ENCODE results near the gene GLI3. TPM values are rescaled to one million over a fixed set of nuclear protein-coding genes. Genes with fewer than 3 reads are reported as not detected.

The GLI3 gene
- polyA plus RNA-seq, 2 of the 4 experiments (the other 2 are of a cell fraction), result 0.09 TPM; not detected in 1

DNA sequence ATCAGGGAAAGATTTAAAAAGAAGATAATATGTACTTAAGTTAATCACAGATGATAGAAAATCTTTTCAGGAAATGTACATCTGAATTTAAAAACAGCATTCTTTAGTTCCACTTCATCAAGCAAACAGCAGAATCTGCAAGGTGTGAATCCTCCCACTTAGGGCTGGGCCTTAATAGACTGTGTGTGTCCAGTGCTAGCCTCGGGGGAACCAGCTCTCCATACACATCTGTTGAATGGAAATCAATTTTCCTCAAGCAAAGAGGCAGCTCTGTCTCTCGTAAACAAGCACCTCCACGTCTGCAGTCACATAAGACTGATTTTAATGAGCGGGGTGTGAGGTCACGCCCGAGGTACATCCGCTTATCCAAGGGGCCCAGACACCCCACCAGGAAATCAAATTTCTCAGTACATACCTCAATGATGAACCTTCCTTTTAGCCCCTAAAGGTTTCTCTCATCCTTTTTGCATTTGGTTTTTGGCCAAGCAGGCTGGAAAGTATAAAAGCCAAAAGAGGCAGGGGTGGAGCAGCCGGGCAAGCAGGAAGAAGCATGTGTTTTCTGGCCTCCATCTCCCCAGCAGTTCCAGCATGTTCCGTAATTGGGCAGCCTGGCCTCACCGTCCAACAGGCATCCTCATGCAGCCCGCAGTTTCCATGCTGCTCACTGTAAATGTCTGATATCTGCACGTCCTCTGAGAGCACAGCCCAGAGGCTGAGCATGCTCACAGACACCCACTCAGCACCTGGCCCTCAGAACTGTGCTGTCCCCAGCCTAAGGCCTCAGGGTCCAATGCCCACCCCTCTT is 131.3 kb downstream of the GLI3 start:
- POLR2A ChIA-PET, result no interaction called here
- Histone ChIP-seq H3K27ac (no peak overlapping the region), H3K9me3 (no peaks in the 10 kb centered on the region), H3K4me2 (no peak overlapping the region), H3K4me3 (no peak overlapping the region), H3K4me1 (no peaks in the 10 kb centered on the region)
- TF ChIP-seq MAX (IDR thresholded peaks at IDR 0.05) (no peak), HOXB13 (CRISPR knock-in tag; IDR thresholded peaks at IDR 0.05; ENCODE audit: low read depth) (no peak), RCOR1 (IDR thresholded peaks at IDR 0.05; ENCODE audit: low read depth, low read length) (no peak), CBX2 (IDR thresholded peaks at IDR 0.05; ENCODE audit: borderline replicate concordance, low read depth) (no peak), BCL3 (IDR thresholded peaks at IDR 0.05) (no peak), KDM5A (IDR thresholded peaks at IDR 0.05) (no peak), HOXB5 (CRISPR knock-in tag; IDR thresholded peaks at IDR 0.05) (no peak), MYC (IDR thresholded peaks at IDR 0.05; ENCODE audit: borderline replicate concordance, low read length) (no peak), PBX3 (IDR thresholded peaks at IDR 0.05) (no peak), POLR2AphosphoS2 (conservative IDR thresholded peaks at IDR 0.05; ENCODE audit: low read length) (no peak), EHMT2 (IDR thresholded peaks at IDR 0.05; ENCODE audit: low read depth) (no peak), HDAC2 (IDR thresholded peaks at IDR 0.05) (no peak)
- CTCF ChIA-PET, result no interaction called here
- 45% methylated on average over 12 of the region's 12 CpGs for WGBS (ENCODE audit: missing lambda C conversion rate)
- DNase-seq (ENCODE audit: low read depth in 1 of 2, low spot score in 1 of 2) (no peak), ATAC-seq (no peak), FAIRE-seq (no peak)

GRCh38 chr7:42104694-42105093 is 132.3 kb downstream of the GLI3 start:
- TF ChIP-seq KDM1A (IDR thresholded peaks at IDR 0.05; ENCODE audit: low read depth) (no peak), ELK1 (IDR thresholded peaks at IDR 0.05; ENCODE audit: low read depth, low read length) (no peak), NR3C1 (IDR thresholded peaks at IDR 0.05) (no peak), HEYL (CRISPR knock-in tag; IDR thresholded peaks at IDR 0.05) (no peak), ZC3H11A (IDR thresholded peaks at IDR 0.05) (no peak), HDAC2 (IDR thresholded peaks at IDR 0.05) (no peak), TFCP2L1 (CRISPR knock-in tag; IDR thresholded peaks at IDR 0.05) (no peak), EP300 (IDR thresholded peaks at IDR 0.05) (no peak), POLR2AphosphoS2 (conservative IDR thresholded peaks at IDR 0.05; ENCODE audit: low read length) (no peak)
- WGBS (ENCODE audit: missing lambda C conversion rate), result 11% methylated on average over 2 of the region's 2 CpGs
- Histone ChIP-seq H3K27ac (no peak overlapping the region), H3K9me3 (no peaks in the 10 kb centered on the region), H3K4me1 (no peaks in the 10 kb centered on the region), H3K4me3 (no peak overlapping the region), H3K4me2 (no peak overlapping the region)
- POLR2A ChIA-PET, result no interaction called here
- no peak for DNase-seq (ENCODE audit: low read depth in 1 of 2, low spot score in 1 of 2)
- no peak for FAIRE-seq
- CTCF ChIA-PET, result no interaction called here
- ATAC-seq, result no peak

DNA sequence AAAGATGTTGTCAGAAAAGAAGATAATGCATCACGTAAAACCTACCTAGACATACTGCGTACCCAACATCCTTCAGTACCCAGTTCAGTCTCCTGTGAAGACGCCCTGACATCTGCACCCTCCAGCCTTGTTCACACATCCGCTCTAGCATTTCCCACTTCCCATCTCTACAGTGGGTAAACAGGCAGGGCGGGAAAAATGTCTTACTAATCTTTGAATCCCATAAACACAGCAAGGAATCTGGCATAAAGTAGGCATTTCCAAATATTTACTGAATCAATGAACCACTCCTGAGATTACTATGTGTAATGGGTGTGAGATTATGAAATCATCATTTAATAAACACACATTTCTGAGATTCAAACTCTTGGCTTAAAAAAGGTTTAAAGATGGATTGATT is 132.8 kb downstream of the GLI3 start:
- no peaks in the 10 kb centered on the region for H3K4me1 ChIP-seq
- no peak for TF ChIP-seq HDAC2 (IDR thresholded peaks at IDR 0.05)
- TF ChIP-seq HOXB13 (CRISPR knock-in tag; IDR thresholded peaks at IDR 0.05; ENCODE audit: low read depth), result no peak
- no peak for TF ChIP-seq PBX3 (IDR thresholded peaks at IDR 0.05)
- no peak for TF ChIP-seq EHF (CRISPR knock-in tag; IDR thresholded peaks at IDR 0.05)
- TF ChIP-seq JUNB (IDR thresholded peaks at IDR 0.05), result no peak
- no peak for TF ChIP-seq HOXB5 (CRISPR knock-in tag; IDR thresholded peaks at IDR 0.05)
- TF ChIP-seq, protein P1, sequence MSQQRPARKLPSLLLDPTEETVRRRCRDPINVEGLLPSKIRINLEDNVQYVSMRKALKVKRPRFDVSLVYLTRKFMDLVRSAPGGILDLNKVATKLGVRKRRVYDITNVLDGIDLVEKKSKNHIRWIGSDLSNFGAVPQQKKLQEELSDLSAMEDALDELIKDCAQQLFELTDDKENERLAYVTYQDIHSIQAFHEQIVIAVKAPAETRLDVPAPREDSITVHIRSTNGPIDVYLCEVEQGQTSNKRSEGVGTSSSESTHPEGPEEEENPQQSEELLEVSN (IDR thresholded peaks at IDR 0.05; ENCODE audit: borderline replicate concordance, low read depth), result no peak
- TF ChIP-seq MAZ (IDR thresholded peaks at IDR 0.05; ENCODE audit: borderline replicate concordance, low read depth, low read length), result no peak
- no peak for TF ChIP-seq BCL3 (IDR thresholded peaks at IDR 0.05)
- no peak for TF ChIP-seq ESRRA (IDR thresholded peaks at IDR 0.05; ENCODE audit: borderline replicate concordance, low read length)

More for the DNA sequence above, 132.8 kb downstream of the GLI3 start:
- DNase-seq (ENCODE audit: low read depth in 1 of 2, low spot score in 1 of 2) (no peak), ATAC-seq (no peak), FAIRE-seq (no peak)
- H3K4me3 ChIP-seq, result no peak overlapping the region
- POLR2A ChIA-PET, result no interaction called here
- CTCF ChIA-PET, result no interaction called here
- no peak overlapping the region for H3K4me2 ChIP-seq
- WGBS (ENCODE audit: missing lambda C conversion rate), result 24% methylated on average over 5 of the region's 5 CpGs
- no peaks in the 10 kb centered on the region for H3K9me3 ChIP-seq
- H3K27ac ChIP-seq, result no peak overlapping the region
